Activated T-cell treated with anti-CD3 and anti-CD28 coated beads, Interleukin-2, amount 50 U/mL, for 72 hours (primary cell): ENCODE measurements around the gene FKBP2. TPM values are rescaled to one million over a fixed set of nuclear protein-coding genes. Genes with fewer than 3 reads are reported as not detected.
A peak's percentile ranks its signal among the peaks of the same experiment; 100 is the strongest.

ENCODE experiments used
- ATAC-seq, 2 donors: fragments of 150-1000 bp; cut with Tn5 transposase; replicated peaks in 1 of 2; 2 replicates each; pipeline ENCODE4 v1.10.0; 2021; ENCODE audit warnings: moderate library complexity in 2 of 2, mild to moderate bottlenecking in 1 of 2
- DNase-seq, 2 donors: peaks; one replicate each; pipeline ENCODE4 v3.0.0; 2021 to 2022; ENCODE audit warnings: mixed read lengths in 1 of 2
- H3K27ac Mint-ChIP-seq: one replicate; pipeline ENCODE4 v1.8.0; 2022; ENCODE audit warnings: mild to moderate bottlenecking, moderate library complexity, mixed read lengths
- H3K27me3 Mint-ChIP-seq: one replicate; pipeline ENCODE4 v1.8.0; 2022; ENCODE audit warnings: low read depth, mixed read lengths
- H3K36me3 Mint-ChIP-seq, 2 donors: one replicate each; pipeline ENCODE4 v1.8.0; 2022; ENCODE audit warnings: mixed read lengths in 2 of 2, mild to moderate bottlenecking in 1 of 2; ENCODE audit not compliant: insufficient read depth in 2 of 2
- H3K4me1 Mint-ChIP-seq: one replicate; pipeline ENCODE4 v1.8.0; 2022; ENCODE audit warnings: low read depth, mixed read lengths
- H3K4me3 Mint-ChIP-seq, 2 donors: one replicate each; pipeline ENCODE4 v1.8.0; 2022; ENCODE audit warnings: mild to moderate bottlenecking in 2 of 2, mixed read lengths in 2 of 2, moderate library complexity in 2 of 2
- H3K9me3 Mint-ChIP-seq, 2 donors: one replicate each; pipeline ENCODE4 v1.8.0; 2022; ENCODE audit warnings: mixed read lengths in 2 of 2
- total RNA-seq, 2 donors: library from RNA; stranded (reverse); gene quantifications; one replicate each; pipeline ENCODE4 v1.2.3, GENCODE V29; 2022

The FKBP2 gene
- total RNA-seq, 2 donors from 2014 or later = 34.2 to 41.5 TPM

- Mint-ChIP-seq H3K4me1 (peaks cover 29% of the 10 kb centered on the region), H3K4me3 (peak overlapping the region; percentile 90 to 100), H3K27me3 (no peaks in the 10 kb centered on the region), H3K36me3 (peaks cover 0 to 7% of the 10 kb centered on the region in 2 donors), H3K27ac (peak overlapping the region; percentile 81), H3K9me3 (no peaks in the 10 kb centered on the region)
- DNase-seq (peak; percentile 62 to 71), ATAC-seq (peak; percentile 14 to 34)
Measured at GRCh38 chr11:64268893-64269539, 28.1 kb downstream of the FKBP2 start.

DNA sequence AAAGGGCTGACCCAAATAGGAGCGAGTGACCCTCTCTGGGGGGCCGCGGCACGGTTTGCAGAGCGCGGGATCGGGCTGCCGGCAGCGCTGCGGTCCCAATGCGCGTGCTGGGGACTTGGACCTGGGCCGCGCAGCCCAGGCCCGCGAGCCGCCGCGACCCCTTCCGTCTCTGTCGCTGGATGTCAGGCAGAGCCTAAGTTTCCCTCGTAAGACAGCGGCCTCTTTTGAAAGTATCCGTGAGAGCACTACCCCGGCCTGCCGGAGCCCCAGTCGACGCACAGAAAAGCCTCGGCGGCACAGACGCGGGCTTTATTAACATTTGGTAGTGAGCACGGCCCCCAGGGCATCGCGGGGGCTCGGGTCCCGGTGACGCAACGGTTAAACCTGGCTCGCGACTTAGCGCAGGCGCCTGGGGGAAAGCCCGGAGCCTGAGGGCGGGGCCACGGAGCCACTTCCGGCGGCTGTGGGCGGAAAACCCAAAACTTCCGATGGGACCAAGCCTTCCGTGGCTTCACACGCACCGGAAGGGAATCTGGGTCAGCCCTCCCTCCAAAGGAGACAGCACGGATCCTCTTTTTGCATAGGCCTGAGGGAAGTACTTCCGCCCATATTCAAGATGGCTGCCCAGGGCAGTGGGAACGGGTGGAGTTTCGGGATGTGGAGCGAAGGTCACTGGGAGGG, 28.8 kb downstream of the FKBP2 start:
- H3K27me3 Mint-ChIP-seq = no peaks in the 10 kb centered on the region
- peaks cover 29% of the 10 kb centered on the region for H3K4me1 Mint-ChIP-seq
- H3K9me3 Mint-ChIP-seq = no peaks in the 10 kb centered on the region
- ATAC-seq = peak; percentile 76 to 80
- DNase-seq = peak; percentile 98
- H3K36me3 Mint-ChIP-seq = peaks cover 0 to 7% of the 10 kb centered on the region in 2 donors
- H3K27ac Mint-ChIP-seq = peak overlapping the region; percentile 98
- peak overlapping the region; percentile 90 to 100 for H3K4me3 Mint-ChIP-seq

DNA sequence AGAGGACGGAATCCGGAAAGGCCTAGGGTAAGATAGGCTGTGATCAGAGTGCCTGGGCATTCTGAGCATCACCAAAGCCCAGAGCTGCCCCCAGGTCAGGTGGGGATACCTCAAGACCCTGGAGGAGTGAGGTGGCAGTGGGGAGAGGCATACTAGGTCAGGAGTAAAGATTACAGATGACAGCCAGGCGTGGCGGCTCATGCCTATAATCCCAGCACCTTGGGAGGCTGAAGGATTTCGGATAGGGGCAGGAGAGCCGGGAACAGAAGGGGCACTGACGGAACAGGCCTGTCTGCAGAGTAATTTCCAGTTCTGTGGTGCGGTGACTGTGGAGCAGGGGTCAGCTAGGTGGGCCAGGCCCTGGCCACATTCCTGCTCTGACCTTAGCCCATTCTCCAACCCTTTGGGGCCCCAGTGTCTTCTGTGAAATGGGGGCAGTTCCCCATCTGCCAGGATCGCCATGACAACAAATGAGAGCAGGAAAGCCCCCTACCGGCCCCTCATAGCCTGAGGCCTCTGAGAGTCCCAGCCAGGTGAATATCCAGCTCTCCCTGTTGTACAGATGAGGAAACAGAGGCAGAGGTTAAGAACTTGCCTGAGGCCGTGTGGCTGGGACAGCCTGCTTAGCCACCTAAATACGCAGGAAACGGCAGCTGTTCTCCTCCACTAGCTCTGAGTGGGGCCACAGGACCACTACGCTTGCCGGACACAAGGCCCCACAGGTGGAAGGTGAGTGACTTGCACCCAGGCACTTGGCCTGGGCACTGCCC, 34.3 kb downstream of the FKBP2 start:
- Mint-ChIP-seq H3K9me3 (no peaks in the 10 kb centered on the region), H3K4me1 (peaks cover 10% of the 10 kb centered on the region), H3K36me3 (peaks cover 0 to 2% of the 10 kb centered on the region in 2 donors), H3K4me3 (no peak overlapping the region), H3K27ac (no peak overlapping the region), H3K27me3 (no peaks in the 10 kb centered on the region)
- ATAC-seq (no peak), DNase-seq (no peak)

GRCh38 chr11:64275841-64276240, 34.9 kb downstream of the FKBP2 start:
- Mint-ChIP-seq H3K4me1 (peaks cover 9% of the 10 kb centered on the region), H3K36me3 (peaks cover 0 to 1% of the 10 kb centered on the region in 2 donors), H3K27ac (no peak overlapping the region), H3K9me3 (no peaks in the 10 kb centered on the region), H3K27me3 (no peaks in the 10 kb centered on the region), H3K4me3 (no peak overlapping the region)
- ATAC-seq (no peak), DNase-seq (no peak)

DNA sequence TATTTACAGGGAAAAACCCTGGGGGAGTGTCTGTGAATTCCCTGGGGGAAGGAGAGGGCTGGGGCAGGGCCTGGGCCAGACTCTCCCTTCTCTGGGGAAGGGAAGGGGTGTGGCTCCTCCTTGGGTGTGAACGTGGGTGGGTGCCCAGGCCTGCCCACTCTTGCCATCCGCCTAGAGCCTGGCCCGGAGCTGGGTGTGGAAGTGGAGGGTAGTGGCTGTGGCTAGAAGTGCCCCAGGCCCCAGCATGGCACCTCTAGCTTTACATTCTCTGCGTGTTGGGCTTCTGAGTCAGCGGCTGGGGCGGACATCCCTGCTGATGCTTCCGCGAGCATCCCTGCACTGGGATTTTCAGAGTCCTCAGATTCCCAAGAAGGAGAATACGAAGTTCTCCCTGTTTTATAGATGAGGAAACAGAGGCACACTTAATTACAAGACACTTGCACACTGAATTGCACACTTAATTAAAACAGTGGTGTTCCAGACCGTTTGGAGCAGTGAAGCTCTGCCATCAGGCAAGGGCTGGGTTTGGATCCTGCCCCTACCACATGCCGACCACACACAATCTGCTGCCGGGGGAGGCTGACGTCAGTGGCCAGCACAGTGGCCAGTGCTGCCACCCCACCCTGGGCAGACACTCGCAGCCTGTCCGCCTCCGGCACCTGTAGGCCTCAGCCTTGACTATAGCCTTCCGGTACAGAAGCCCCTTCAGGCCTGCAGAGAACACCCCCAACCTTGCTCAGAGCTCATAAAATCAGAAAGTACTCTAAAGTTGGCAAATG, 35.9 kb downstream of the FKBP2 start:
- Mint-ChIP-seq H3K36me3 (peaks cover under 1 to 6% of the 10 kb centered on the region in 2 donors), H3K4me1 (peaks cover 13% of the 10 kb centered on the region), H3K9me3 (no peaks in the 10 kb centered on the region), H3K27ac (no peak overlapping the region), H3K27me3 (no peaks in the 10 kb centered on the region), H3K4me3 (no peak overlapping the region)
- ATAC-seq (no peak), DNase-seq (no peak)

DNA sequence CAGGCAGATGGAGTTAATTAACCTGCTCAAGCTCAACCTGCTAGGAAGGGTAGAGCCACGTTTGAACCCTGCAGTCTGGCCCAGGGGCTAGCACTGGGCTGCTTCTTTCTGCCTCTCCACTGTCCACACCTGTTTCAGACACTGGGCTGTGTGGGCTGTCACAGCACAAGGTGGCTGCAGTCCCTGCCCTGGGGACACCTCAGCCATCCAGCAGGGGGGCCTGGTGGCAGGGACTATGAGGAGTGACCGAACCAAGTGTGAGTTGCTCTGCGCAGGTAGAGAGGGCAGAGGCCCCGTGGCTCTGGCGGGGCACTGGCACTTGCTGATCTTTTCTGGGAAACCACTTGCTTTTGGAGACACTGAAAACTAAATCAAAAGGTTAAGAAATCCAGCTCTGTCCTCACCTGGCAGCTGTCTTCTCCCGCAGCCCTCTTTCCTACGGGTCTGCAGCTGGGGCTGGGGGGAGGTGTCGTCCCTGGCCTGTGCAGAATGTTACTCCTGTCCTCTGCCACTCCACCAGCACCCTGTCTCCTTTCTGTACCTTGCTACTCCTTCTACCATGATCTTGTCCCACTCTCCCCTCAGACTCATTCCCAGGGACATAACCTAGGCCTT, 37.8 kb downstream of the FKBP2 start:
- H3K27ac Mint-ChIP-seq = no peak overlapping the region
- peaks cover 2 to 6% of the 10 kb centered on the region in 2 donors for H3K36me3 Mint-ChIP-seq
- no peak for DNase-seq
- H3K27me3 Mint-ChIP-seq = no peaks in the 10 kb centered on the region
- peaks cover 16% of the 10 kb centered on the region for H3K4me1 Mint-ChIP-seq
- H3K9me3 Mint-ChIP-seq = no peaks in the 10 kb centered on the region
- ATAC-seq = no peak
- no peak overlapping the region for H3K4me3 Mint-ChIP-seq

GRCh38 chr11:64281957-64282770, 41.3 kb downstream of the FKBP2 start:
- H3K36me3 Mint-ChIP-seq = peaks cover 2 to 6% of the 10 kb centered on the region in 2 donors
- ATAC-seq = no peak
- H3K4me3 Mint-ChIP-seq = no peak overlapping the region
- no peak for DNase-seq
- no peak overlapping the region for H3K27ac Mint-ChIP-seq
- no peaks in the 10 kb centered on the region for H3K27me3 Mint-ChIP-seq
- H3K4me1 Mint-ChIP-seq = peaks cover 26% of the 10 kb centered on the region
- H3K9me3 Mint-ChIP-seq = no peaks in the 10 kb centered on the region

DNA sequence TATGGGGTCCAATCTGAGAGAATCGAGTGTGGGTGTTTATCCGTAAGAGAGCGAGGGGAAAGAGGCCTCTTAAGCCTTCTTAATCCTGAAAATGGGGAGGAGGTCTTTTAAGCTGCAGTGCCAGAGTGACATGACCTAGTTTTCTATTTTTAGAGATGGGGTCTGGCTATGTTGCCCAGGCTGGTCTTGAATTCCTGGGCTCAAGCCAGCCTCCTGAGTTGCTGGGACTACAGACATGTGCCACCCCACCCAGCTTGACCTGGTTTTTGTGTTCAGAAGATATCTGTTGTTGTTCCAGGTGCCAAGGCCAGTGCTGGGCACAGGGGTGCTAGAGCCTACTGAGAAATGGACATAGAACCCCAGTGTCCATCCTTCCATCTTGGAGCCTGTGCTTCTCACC, 42.2 kb downstream of the FKBP2 start:
- no peak for ATAC-seq
- Mint-ChIP-seq H3K4me1 (peaks cover 26% of the 10 kb centered on the region), H3K27ac (no peak overlapping the region), H3K9me3 (no peaks in the 10 kb centered on the region), H3K27me3 (no peaks in the 10 kb centered on the region), H3K36me3 (peaks cover 2 to 6% of the 10 kb centered on the region in 2 donors), H3K4me3 (peak overlapping the region; percentile 46 to 53)
- no peak for DNase-seq

DNA sequence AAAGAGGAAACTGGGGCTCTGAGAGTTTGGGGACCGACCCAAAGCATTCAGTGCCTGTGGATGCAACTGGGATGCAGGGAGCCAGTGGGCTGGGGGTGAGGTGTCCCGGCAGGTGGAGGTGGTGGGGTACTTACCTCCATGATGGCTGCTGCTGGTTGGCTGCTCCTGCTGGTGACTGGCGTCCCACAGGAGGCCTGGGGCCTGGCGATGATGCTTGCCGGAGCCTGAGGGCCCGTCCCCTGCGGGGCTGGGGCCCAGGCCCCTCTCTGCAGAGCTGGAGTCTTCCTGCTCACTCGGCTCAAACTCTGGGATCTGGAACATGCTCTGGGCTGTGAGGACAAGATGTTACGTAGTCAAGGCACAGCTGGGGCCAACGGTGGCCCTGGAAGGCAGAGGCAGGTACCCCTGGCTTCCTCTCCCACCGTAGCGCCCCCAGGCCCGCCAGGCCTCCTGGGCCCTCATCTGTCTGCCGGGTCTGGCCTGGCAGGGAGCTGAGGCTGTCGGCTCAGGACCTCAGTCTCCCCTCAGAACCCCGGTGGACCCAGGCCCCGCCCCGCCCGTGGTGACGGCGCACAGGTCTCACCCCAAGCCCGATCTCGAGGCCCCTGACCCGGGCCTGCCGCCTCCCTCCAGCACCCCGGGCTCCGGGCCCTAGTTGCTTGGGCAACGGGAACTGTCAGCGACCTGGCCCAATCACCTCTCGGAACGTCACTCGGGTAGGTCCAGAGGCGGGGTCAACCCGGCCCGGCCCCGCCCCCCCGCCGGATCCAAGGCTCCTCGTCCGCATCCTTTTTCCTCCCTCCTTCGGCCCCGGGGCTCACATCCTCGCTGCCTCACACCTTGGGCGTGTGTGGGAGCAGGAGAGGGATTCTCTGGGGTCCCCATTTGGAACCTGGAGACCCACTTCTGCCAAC, 43.4 kb downstream of the FKBP2 start, which contains the start of gene BAD:
BAD (minus strand) TSS at position 618 of the 914 bp plus-strand sequence; CDS start at position 321, 297 bp downstream.
- peak within 1 kb of the TSS; percentile 93 to 94 for H3K4me3 Mint-ChIP-seq
- peak within 1 kb of the TSS; percentile 82 for H3K27ac Mint-ChIP-seq
- peaks cover 26% of the 10 kb centered on the region for H3K4me1 Mint-ChIP-seq
- ATAC-seq (peak; percentile 91 to 92), DNase-seq (peak; percentile 91 to 94)
- peaks cover 2 to 5% of the 10 kb centered on the region in 2 donors for H3K36me3 Mint-ChIP-seq
- no peaks in the 10 kb centered on the region for H3K27me3 Mint-ChIP-seq
- no peaks in the 10 kb centered on the region for H3K9me3 Mint-ChIP-seq

- peaks cover 3 to 5% of the 10 kb centered on the region in 2 donors for H3K36me3 Mint-ChIP-seq
- DNase-seq (peak; percentile 94 to 97), ATAC-seq (peak; percentile 71 to 76)
- H3K4me3 Mint-ChIP-seq = peak within 1 kb of the TSS; percentile 93 to 94
- peaks cover under 1% of the 10 kb centered on the region for H3K27me3 Mint-ChIP-seq
- H3K9me3 Mint-ChIP-seq = no peaks in the 10 kb centered on the region
- H3K27ac Mint-ChIP-seq = peak within 1 kb of the TSS; percentile 87
- peaks cover 26% of the 10 kb centered on the region for H3K4me1 Mint-ChIP-seq
Measured at GRCh38 chr11:64284962-64285884, 44.3 kb downstream of the FKBP2 start, which contains the start of gene GPR137. GPR137 (plus strand) TSS chr11:64285848; CDS start chr11:64286525, 677 bp downstream.
